M059J (cell line): Measurements from ENCODE around the gene ADPRM. TPM values are rescaled to one million over a fixed set of nuclear protein-coding genes. Genes with fewer than 3 reads are reported as not detected.

Source experiments
- DNase-seq: peaks from one replicate; pipeline ENCODE4 v3.0.0-alpha.2; 2012; ENCODE audit warnings: low read depth
- total RNA-seq: library from RNA; depleted of rRNA; stranded (reverse); fragments of >200 nt; shearing (Covaris generic); gene quantifications from 2 replicates; pipeline ENCODE4 v1.2.3, GENCODE V29; 2014; rRNA removed

The ADPRM gene
- total RNA-seq, 1 experiment from 2014 or later: 9.5 TPM

DNA sequence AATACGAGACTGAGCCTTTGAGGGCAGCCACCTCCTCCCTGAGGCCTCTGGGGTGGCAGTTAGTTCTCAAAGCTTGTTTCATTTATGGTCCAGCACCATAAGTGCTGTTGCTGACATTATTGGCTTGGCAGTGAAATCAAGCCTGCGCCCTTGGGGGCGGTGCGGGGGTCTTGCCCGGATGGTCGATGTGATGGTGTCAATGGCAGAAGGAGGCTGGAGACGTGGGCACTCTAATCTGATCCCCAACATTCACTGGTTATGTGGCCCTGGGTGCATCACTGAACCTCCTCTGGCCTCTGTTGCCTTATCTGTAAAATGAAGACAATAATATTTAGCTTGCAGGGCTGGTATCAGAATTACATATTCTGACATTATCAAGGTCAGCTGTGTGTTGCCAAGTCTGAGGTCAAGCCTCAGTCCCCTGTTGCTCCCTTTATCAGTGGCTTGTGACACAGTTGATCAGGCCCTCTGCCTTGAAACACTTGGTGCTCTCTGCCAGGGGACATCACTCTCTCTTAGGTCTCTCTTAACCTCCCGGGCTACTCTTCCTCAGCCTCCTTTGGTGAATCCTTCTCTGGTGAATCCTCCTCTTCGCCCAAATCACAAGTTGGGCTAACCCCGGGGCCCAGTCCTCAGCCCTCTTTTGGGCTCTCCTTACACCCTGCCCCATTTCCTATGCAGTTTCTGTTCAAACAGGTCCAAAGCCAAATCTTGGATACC is 44.2 kb downstream of the ADPRM start:
- DNase-seq: no peak

DNA sequence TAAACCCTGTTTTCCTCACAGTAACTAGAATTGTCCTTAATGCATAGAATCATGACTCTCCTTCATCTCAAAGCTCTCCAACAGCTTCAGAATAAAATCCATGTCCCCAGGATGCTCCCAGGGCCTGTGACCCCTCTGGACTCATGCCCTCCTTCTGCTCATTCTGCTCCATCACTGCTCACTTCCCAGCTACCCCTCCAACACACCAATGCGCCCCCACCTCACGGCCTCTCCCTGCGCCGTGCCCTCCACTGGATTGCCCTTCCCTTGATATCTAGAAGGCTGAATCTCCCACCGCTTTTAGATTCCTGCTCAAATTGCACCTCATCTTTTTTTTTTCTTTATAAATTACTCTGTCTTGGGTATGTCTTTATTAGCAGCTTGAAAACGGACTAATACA is 45.0 kb downstream of the ADPRM start:
- no peak for DNase-seq

DNA sequence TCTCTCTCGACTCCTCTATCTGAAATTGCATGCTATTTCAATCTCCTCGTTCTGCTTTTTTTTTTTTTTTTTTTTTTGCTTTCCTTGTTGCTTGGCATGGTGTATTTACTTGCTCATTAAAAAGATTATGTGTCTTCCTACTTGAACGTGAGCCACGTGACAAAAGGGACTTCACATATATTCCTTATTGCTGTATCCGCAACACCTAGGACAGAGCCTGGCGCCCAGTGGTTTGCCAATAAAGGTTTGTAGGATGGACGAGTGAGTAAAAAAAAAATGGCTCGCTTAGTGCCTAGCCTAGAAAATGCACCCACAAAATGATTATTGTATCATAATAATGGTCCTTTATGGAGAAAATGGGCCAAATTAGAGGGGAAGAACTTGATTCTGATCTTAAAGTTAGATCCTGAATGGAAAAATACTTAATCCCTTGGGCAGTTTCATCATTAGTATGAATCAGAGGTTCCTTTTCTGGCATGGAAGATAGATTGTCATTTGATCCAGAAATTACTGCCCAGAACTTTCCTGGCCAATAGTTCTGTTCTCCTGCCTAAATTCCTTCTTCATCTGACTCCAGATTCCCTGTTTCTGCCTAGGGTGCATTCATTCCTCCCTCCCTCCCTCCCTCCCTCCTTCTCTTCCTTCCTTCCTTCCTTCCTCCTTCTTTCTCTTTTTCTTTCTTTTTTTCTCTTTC is 46.1 kb downstream of the ADPRM start:
- peak; percentile 39 for DNase-seq

GRCh38 chr17:10744501-10745000 is 47.2 kb downstream of the ADPRM start:
- DNase-seq: no peak

DNA sequence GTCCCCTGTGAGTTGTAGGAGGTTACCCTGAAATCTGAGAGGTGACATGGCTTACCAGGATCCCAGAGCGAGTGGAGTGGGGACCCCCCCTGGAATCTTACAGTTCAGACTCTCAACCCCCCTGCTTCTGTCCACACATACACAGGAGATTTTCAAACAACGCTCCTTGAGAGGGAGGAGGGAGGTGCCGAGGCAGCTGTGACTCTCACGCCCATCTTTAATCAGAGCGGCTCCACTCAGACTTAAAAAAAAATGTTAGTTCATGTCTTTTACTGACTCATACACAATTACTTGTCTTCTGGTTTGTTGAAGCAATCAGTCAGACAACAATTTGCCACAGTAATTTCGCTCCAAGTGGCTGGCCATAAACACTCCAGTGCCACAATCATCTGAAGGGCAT is 47.8 kb downstream of the ADPRM start:
- peak; percentile 22 for DNase-seq

DNA sequence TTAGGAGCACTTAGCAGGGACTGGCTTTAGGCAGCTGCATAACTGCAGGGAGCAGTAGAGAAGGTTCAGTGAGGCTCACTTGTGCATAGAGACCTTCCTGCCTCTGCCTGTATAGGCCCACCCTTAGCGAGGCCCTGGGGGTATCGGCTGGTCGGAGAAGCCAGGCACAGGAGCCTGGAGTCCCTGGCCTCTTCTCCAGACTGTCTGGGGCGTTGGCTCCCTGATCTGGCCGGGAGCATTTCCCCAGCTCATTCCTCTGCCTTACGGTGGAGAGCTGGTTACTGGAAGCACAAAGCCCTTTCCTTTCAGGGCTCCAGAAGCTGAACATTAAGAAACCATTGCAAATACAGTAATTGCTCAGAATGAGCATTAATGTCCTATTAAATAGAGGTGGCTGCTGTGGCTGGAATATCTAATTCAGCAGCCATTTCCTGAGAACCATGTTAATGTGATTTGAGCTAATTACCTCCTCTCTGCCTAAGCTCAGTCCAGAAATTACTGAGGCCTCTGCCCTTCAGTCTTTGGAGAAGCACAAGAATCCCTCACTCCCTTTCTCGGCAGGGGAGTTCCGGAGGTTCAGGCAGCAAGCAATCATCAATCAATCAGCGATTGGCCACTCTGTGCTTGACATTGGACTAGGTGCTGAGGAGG is 51.3 kb downstream of the ADPRM start:
- DNase-seq: no peak

DNA sequence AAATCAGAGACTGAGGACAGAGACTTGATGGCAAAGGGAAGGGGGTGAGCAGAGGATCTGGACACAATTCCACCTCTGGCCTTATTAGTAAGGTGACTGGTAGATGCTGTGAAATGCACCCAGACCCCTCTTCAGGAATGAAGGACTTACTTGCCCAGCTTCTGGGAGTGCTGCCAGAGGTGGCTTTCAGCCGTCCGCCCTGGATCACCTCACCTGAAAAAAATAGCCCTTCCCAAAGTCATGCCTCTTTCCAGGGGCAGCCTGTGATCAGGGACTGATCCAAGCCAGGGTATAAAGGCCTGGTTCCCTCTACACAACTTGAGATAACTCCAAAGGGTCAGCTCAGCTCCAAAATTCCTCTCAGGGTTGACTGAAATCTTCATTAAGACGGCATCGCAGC is 52.8 kb downstream of the ADPRM start:
- DNase-seq: no peak

DNA sequence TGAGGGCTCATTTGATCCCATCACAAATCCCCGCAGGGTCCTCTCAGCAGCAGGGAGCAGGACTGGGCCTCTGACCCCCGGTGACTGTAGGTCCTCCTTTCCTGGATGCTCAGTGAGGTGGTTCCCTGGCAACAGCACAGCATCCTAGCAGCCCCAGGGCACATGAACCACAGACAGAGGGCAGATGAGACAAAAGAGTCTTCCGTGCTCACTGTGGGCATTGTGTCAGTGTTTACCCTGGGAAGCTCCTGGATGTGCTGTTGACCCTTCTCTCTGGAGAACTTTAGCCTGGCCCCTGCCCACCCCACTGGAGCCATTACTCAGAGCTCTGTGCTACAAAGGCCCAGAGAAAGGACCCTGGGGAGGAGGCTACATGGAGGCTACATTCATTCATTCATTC is 54.2 kb downstream of the ADPRM start:
- DNase-seq: no peak

DNA sequence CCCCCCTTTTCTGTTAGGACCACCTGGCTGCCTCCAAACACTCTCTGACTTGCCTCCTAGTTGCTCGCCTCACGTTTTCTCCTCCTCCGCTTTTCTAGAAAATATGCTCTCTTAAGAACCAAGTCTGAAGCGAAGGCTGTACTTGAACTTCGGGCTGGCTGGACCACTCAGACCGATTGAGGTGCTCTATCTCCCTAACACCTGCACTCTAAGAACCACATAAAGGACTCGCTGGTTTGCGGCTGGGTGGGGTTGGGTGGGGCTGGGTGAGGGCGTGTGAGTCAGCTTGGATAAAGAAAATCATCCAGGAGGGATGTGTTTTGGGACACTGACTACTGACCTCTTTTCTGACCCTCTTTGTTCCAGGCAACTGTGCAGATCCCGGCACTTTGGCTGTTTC is 55.3 kb downstream of the ADPRM start:
- DNase-seq: no peak

DNA sequence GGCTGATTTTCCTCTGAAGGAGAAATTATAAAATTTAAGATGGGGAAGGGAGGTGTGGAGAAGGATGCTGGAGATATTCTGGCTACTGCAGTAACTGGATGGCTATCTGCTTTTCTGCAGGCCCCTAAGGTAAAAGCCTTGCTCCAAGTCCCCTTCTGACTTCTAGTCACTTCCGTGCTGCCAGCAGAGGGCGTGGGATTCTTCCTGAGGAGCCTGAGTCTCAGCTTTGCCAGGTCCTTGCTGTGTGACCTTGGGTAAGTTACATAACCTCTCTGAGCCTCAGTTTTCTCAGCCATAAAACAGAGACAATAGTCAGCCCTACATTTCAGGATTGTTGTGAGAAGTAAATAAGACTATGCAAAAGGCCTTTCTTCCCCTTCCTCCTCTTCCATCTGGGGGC is 56.7 kb downstream of the ADPRM start:
- peak; percentile 18 for DNase-seq

DNA sequence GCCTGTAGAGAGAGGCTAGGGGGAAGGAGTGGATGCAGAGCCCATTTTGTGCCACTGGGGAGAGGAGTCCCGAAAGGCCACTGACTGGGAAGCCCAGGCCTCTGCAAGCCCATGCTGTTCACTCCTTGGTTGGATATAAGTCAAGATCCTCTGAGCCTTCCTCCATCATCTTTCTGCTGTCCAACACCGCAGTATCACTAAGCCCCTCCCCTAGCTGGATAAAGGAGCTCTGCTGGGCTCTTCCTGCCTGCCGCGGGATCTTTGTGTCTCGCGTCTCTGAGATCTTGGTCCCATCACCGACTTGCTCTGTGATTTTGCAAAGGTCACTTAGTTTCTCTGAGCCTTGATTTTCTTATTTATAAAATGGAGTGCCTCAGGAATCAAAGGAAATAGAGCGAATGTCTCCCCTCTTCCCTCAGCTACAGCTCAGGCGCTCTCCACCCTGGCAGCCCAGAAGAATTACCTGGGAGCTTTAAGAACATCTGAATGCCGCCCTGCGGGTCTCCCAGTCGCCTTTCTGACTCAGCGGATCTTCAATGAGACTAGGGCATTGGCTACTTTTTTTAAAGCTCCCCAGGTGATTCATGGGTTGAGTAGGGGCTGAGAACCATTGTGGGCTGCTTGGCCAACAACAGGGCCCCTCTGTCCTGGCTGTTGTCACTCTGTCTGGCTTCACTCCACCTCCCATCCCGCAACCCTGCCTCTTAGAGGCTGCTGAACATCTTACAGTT is 57.6 kb downstream of the ADPRM start:
- no peak for DNase-seq

- DNase-seq: no peak
Observed at GRCh38 chr17:10755592-10756127, 58.3 kb downstream of the ADPRM start.

DNA sequence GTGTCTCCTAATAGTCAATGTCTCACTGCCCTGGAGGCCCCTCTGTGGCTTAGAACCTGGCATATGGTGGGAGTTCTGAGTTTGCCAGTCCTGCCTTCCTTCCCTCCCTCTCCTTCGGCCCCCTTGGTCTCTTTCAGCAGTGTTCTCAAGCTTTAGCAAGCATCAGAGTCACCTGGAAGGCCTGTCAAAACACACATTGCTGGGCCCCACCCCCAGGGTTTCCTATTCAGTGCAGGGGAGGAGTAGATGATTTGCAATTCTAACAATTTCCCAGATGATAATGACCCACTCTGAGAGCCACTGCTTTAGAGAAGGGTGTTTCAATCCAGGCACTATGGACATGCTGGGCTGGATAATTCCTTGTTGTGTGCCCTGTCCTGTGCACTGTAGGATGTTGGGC is 58.8 kb downstream of the ADPRM start:
- DNase-seq: no peak

GRCh38 chr17:10756619-10757018 is 59.2 kb downstream of the ADPRM start:
- no peak for DNase-seq

DNA sequence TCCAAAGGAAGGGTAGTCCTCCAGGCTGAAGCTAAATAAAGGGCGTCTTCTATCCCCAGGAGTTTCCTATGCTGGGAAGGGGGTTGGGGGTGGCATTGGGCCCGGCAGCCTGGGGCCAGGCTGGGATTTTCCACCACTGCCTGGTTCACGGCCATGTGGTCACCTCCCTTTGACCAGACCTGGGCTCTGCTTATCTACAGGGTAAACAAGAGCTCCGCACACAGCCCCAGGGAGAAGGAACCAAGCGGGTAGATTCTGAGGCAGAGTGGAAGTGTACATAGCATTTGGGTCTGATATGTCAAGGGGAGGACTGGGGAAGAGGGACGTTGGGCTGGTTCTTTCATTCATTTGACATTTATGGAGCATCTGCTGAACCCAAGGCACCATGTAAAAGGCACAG is 59.7 kb downstream of the ADPRM start:
- no peak for DNase-seq

- no peak for DNase-seq
Observed at GRCh38 chr17:10757647-10758046, 60.3 kb downstream of the ADPRM start.

- no peak for DNase-seq
Observed at GRCh38 chr17:10758062-10758461, 60.7 kb downstream of the ADPRM start.

Other genes with a start within 250 kb of the ADPRM start
- gene MYH4, start 228.0 kb upstream of the ADPRM start, total RNA-seq: not detected in 2 replicates
- not detected in 2 replicates for gene MYH1, start 179.1 kb upstream of the ADPRM start, total RNA-seq
- gene MYH2, start 147.9 kb upstream of the ADPRM start, total RNA-seq: not detected in 2 replicates
- gene MYH3, start 40.3 kb upstream of the ADPRM start, total RNA-seq: under 0.01 and 0.30 TPM in 2 replicates
- gene SCO1, start 61 bp upstream of the ADPRM start, total RNA-seq: 19.9 and 29.5 TPM in 2 replicates
- gene TMEM220, start 32.4 kb downstream of the ADPRM start, total RNA-seq: 0.32 TPM in 1 of 2 replicates, not detected in the other
- gene TMEM238L, start 106.5 kb downstream of the ADPRM start, total RNA-seq: not detected in 2 replicates
- gene PIRT, start 140.5 kb downstream of the ADPRM start, total RNA-seq: not detected in 2 replicates